ENCODE results near the gene BMP7.

Gene BMP7

GRCh38 chr20:57224641-57225138, 41.8 kb downstream of the BMP7 start:
- DNase-seq, result no peak

- no peak for DNase-seq
These were observed 42.6 kb downstream of the BMP7 start for GRCh38 chr20:57223648-57224489.

GRCh38 chr20:57222631-57222950, 43.9 kb downstream of the BMP7 start:
- DNase-seq, result no peak

DNA sequence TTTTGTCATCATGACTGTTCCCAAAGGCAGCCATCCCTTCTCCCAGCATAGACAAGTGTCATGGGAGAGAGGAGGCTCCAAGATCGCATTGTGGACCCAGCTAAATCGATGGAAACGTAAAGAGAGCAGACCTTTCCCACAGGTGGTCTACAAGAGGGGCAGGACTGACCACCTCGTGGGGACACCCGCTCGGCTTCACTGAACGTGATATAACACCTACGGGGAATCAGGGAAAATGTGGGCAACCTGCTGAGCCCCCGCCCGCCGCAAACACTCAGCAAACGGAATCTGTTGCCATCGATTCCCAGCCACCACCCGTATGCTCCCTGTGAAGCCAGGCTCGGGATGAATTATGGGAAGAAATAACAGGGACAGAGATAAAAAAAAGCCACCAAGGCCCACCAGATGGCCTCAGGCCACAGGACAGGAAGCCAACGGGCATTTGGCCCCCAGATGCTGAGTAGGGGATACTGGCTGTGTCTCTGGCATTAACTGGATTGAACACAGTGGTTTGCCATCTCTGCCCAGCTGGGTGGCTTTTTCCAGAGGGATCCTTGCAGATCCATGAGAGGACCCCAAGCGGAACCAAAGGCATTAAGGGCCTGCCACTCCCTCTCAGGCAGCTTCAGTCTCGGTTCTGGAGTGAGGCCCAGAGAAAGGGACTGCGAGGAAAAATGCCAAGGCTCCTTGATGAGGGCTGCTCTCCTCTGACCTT, 44.4 kb downstream of the BMP7 start:
- DNase-seq, result no peak

DNA sequence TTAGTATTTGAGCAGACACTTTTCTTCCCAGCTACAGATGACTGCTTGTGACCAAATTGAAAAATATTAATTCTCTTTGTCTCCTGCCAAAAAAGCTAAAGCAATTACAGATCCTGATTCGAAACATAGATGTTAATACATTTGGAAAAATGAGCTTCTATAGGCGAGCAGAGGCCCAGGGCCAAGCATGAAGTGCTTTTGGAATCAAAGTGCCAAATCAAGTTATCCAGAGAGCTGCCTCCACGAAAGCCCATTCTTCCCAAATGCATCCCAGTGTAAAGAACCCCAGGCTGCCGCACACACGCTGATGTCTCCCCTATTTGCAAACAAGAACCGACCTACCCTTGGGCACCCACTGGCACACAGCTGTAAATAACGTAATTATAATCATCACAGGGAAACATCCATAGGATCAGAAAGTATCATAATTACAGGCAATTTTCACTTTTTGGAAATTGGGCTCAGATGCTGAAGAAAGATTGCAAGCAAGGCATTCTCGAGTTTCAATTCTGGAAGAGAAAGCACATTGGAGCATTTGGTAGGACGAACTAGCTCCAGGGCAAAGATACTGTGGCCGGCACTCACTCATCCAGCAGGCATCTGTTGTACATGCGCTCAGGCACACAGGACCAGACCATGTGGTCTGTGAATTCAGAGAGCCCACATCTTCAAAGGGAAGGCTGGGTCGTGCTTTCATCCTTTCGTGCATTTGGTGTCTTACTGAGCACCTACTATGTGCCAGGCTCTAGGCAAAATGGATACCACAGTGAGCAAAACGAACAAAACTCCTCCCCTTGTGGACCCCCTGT, 45.9 kb downstream of the BMP7 start:
- no peak for DNase-seq

GRCh38 chr20:57219071-57219677, 47.3 kb downstream of the BMP7 start:
- no peak for DNase-seq

GRCh38 chr20:57218489-57218888, 48.0 kb downstream of the BMP7 start:
- no peak for DNase-seq

- no peak for DNase-seq
These were observed 48.6 kb downstream of the BMP7 start for GRCh38 chr20:57217802-57218201.

- DNase-seq, result no peak
These were observed 49.8 kb downstream of the BMP7 start for GRCh38 chr20:57216669-57217068.

GRCh38 chr20:57215826-57216471, 50.5 kb downstream of the BMP7 start:
- no peak for DNase-seq

GRCh38 chr20:57215426-57215825, 51.0 kb downstream of the BMP7 start:
- DNase-seq, result no peak

- DNase-seq, result no peak
These were observed 51.5 kb downstream of the BMP7 start for GRCh38 chr20:57214948-57215347.

GRCh38 chr20:57214427-57214826, 52.0 kb downstream of the BMP7 start:
- no peak for DNase-seq

DNA sequence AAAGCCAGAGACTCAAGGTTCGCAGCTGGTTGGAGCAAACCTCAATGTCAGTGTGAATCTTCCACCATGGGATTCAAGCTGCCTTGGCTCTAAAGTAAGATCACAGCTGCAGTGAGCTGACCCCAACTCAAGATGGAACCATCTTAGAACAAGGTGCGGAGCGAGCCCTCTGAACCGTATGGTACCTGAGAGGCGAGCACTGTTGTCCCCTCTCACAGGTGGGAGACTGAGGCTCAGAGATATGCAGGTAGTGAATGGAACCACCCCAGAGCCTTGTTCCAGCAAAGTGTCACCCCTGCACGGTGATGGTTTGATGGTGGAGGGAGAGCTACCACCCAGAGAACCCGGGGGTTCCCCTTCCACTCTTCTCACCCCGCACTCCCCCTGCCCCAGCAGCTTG, 52.5 kb downstream of the BMP7 start:
- DNase-seq, result no peak

GRCh38 chr20:57213291-57213690, 53.1 kb downstream of the BMP7 start:
- DNase-seq, result no peak

GRCh38 chr20:57212534-57213276, 53.7 kb downstream of the BMP7 start:
- no peak for DNase-seq

GRCh38 chr20:57211908-57212533, 54.4 kb downstream of the BMP7 start:
- no peak for DNase-seq

DNA sequence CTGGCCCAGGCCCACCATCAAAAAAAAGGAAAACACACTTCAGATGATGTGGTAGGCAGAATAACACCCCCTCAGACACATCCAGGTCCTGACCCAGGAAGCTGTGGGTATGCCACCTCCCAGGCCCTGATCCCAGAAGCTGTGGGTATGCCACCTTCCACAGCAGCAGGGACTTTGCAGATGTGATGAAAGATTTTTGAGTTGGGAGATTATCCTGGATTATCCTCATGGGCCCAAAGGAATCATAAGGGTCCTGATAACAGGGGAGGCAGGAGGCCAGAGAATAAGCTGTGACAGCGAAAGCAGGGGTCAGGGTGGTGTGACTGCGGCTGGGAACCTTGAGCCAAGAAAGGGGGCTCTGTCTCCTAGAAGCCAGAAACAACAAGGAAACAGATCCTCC, 55.0 kb downstream of the BMP7 start:
- DNase-seq, result no peak

DNA sequence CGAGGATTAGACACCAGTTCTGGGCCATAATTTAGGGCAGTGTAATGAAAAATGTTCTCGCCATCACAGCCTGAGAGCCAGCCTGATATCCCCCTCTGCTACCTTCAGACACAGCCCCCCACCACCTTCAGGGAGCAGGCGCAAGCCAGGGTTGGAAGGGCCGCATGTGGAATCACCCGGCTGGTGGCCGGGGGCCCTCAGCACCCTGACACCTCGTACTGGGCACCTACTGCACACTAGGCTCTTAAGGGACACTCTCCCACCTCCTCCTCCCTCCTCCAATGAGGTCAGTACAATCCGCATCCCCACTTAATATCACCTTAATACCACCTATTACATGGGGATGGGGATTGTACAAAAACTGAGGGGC, 55.5 kb downstream of the BMP7 start:
- no peak for DNase-seq

DNA sequence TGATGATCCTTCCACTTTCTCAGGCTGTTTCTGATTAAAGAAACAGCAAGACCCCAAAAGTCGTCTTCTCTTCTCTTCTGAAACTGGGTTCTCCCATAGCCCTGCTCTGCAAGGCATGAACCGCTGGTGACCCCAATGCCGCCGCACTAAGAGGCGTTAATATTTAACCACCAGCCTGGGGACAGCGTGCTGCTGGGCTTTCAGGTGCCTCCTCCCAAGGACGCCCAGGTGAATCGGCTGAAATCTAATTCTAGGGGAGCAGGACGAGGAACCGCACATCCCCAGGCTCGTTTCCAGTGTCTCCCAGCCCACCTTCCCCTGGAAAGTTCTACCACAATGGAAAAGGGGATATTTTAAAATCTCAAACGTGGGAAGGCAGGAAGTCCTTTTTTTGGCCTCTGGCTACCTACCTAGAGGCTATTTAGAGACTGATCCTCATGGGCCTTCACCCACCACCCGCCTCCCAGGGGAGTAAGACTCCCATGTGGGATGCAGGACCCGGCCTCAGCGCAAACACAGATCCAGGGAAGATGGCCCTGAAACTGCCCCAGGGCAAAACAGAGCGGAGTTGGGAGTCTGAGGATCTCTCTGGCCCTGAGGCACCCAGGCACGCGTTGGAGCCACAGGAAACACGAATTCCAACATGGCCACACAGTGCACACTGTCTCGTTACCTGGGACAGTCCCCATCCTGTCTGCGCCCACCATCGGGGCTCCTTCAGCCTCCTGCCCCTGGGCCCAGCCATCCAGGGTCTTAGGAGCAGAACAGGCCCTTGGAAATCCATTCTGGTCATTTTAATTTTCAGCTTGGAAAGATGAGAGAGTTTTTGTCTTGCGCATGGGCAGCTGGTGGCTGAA, 56.2 kb downstream of the BMP7 start:
- no peak for DNase-seq
